PC-9 (cell line): ENCODE data around the gene TBX2. TPM values are rescaled to one million over a fixed set of nuclear protein-coding genes. Genes with fewer than 3 reads are reported as not detected.

ENCODE experiments used
- BruUV-seq: library from RNA; stranded (reverse); fragments of 400-500 nt; replicated peaks from 2 replicates; lab custom pipeline; 2021; lab: Mats Ljungman, UMichigan
- CTCF ChIA-PET: fragments of 300-600 bp; sonication (Branson Sonifier 250); formaldehyde crosslinking; loops from one replicate; lab custom pipeline; 2022; ENCODE audit warnings: antibody characterized with exemption; lab: Charles Lee
- POLR2A ChIA-PET: fragments of 300-600 bp; sonication (Branson Sonifier 250); formaldehyde crosslinking; loops from one replicate; lab custom pipeline; 2022; ENCODE audit warnings: antibody characterized with exemption; ENCODE audit not compliant: unreplicated experiment; lab: Charles Lee
- DNase-seq, 2 experiments: peaks; one replicate each; pipeline versions ENCODE4 v3.0.0 to v3.0.0-alpha.2; 2015 to 2022; ENCODE audit warnings: mixed read lengths in 1 of 2
- H2AFZ ChIP-seq: fragments of 200-600 bp; sonication (generic); 2 replicates; pipeline ENCODE4 v1.8.1; 2017; ENCODE audit warnings: antibody characterized with exemption
- H3F3A ChIP-seq: fragments of 200-600 bp; sonication (generic); 2 replicates; pipeline ENCODE4 v1.8.1; 2017; ENCODE audit warnings: antibody characterized with exemption, mild to moderate bottlenecking, low read depth; ENCODE audit not compliant: insufficient read depth
- H3K27ac ChIP-seq: fragments of 200-600 bp; sonication (generic); 2 replicates; pipeline ENCODE4 v1.6.1; 2016; ENCODE audit warnings: mixed run types
- H3K27me3 ChIP-seq: fragments of 200-600 bp; sonication (generic); 2 replicates; pipeline ENCODE4 v1.6.1; 2016; ENCODE audit warnings: low read depth, mixed run types; ENCODE audit not compliant: insufficient read depth
- H3K36me3 ChIP-seq: fragments of 200-600 bp; sonication (generic); 2 replicates; pipeline ENCODE4 v1.6.1; 2016; ENCODE audit warnings: low read depth, mixed run types
- H3K4me1 ChIP-seq: fragments of 200-600 bp; sonication (generic); replicated peaks from 2 replicates; pipeline ENCODE4 v1.6.1; 2016; ENCODE audit warnings: mixed run types; ENCODE audit not compliant: insufficient read depth
- H3K4me2 ChIP-seq: fragments of 200-600 bp; sonication (generic); 2 replicates; pipeline ENCODE4 v1.6.1; 2017; ENCODE audit warnings: mixed run types
- H3K4me3 ChIP-seq: fragments of 200-600 bp; sonication (generic); 2 replicates; pipeline ENCODE4 v1.6.1; 2016; ENCODE audit warnings: mixed run types
- H3K79me2 ChIP-seq: fragments of 200-600 bp; sonication (generic); 2 replicates; pipeline ENCODE4 v1.6.1; 2017; ENCODE audit warnings: low read depth, mixed run types
- H3K9me2 ChIP-seq: fragments of 200-600 bp; sonication (generic); 2 replicates; pipeline ENCODE4 v1.8.1; 2017; ENCODE audit warnings: mild to moderate bottlenecking; ENCODE audit not compliant: insufficient read depth
- H3K9me3 ChIP-seq: fragments of 200-600 bp; sonication (generic); 2 replicates; pipeline ENCODE4 v1.8.1; 2016; ENCODE audit warnings: low read depth; ENCODE audit not compliant: insufficient read depth
- H4K20me1 ChIP-seq: fragments of 200-600 bp; sonication (generic); 2 replicates; pipeline ENCODE4 v1.8.1; 2017; ENCODE audit not compliant: insufficient read depth
- CTCF ChIP-seq: fragments of 200-600 bp; sonication (generic); conservative IDR thresholded peaks from 2 replicates; pipeline ENCODE4 v1.6.1; 2017; ENCODE audit warnings: mixed run types, antibody characterized with exemption, mild to moderate bottlenecking, moderate library complexity
- EZH2 ChIP-seq: fragments of 200-600 bp; sonication (generic); IDR thresholded peaks from 2 replicates; pipeline ENCODE4 v1.8.0; 2017; ENCODE audit warnings: antibody characterized with exemption, low read depth
- intact Hi-C: fragments of 100-400 bp; cut with micrococcal nuclease; formaldehyde crosslinking; loops from one replicate; pipeline ENCODE4 v1.10.0; 2022; ENCODE audit not compliant: unreplicated experiment
- total RNA-seq: library from RNA; stranded (reverse); gene quantifications from 2 replicates; pipeline ENCODE4 v1.2.3, GENCODE V29; 2021

Gene TBX2
- total RNA-seq, 1 experiment from 2014 or later: 0.44 TPM

DNA sequence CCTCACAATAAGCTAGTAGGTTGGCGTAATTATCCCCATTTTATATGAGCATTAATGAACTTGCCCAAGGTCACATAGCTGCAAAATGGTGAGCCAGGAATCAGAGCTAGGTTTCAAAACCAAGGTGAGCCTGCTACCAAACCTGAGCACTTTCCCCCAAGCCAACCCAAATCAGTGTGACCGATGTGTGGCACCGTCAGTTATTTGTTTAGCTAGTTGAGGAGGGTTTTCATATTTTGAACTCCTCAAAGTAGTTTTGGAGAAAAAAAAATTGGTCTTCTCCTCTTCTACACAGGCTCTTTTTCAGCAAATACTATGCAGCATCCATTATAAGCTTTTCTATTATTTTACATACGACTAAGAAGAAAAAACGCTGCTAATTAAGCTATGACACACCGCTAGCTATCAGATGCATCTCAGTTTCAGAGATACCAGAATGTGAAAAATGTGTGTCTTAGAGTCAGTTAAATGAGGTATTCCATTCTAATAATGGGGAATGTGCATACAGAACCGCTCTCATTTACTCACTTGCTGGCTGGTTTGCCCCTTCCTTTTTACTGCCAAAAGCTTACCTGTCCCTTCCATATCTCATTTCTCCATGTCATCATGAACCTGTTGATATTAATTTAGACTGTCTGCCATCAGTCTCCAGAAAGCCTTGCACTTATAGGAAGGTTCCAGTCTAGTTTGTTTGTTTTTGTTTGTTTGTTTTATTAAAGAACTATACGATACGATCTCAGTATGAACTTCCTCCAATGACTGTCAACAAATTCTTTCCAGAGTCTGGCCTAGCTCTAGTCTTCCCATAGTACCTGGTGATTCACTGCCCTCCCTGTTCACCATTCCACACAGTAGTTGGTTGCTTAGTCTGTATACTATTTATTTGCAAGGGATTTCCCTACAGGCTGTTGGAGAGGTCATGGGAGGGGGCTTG, 50.3 kb downstream of the TBX2 start:
- H3K4me1 ChIP-seq: no peaks in the 10 kb centered on the region
- CTCF ChIA-PET: interaction anchor here (0.8 kb wide), 1 partner anchor 135 kb away, joined by 3 read pairs; no protein-coding TSS in a partner anchor
- no peaks in the 10 kb centered on the region for H4K20me1 ChIP-seq
- H3K9me2 ChIP-seq: no peaks in the 10 kb centered on the region
- intact Hi-C loops: no loop called here
- TF ChIP-seq EZH2 (no peak), CTCF (no peak)
- H3K36me3 ChIP-seq: no peaks in the 10 kb centered on the region
- no TSS peak for BruUV-seq
- no peaks in the 10 kb centered on the region for H3K9me3 ChIP-seq
- no peaks in the 10 kb centered on the region for H3K27me3 ChIP-seq
- no peak for DNase-seq
- no peak overlapping the region for H3K4me2 ChIP-seq
- no peak overlapping the region for H3K4me3 ChIP-seq
- POLR2A ChIA-PET: no interaction called here
- H2AFZ ChIP-seq: no peak overlapping the region
- no peak overlapping the region for H3K27ac ChIP-seq
- H3F3A ChIP-seq: no peaks in the 10 kb centered on the region
- no peaks in the 10 kb centered on the region for H3K79me2 ChIP-seq

- H3K4me1 ChIP-seq: no peaks in the 10 kb centered on the region
- H3K9me3 ChIP-seq: no peaks in the 10 kb centered on the region
- no peaks in the 10 kb centered on the region for H4K20me1 ChIP-seq
- H3K4me3 ChIP-seq: no peak overlapping the region
- no peak overlapping the region for H3K27ac ChIP-seq
- intact Hi-C loops: no loop called here
- TF ChIP-seq EZH2: no peak
- TF ChIP-seq CTCF: no peak
- no peaks in the 10 kb centered on the region for H3K27me3 ChIP-seq
- H2AFZ ChIP-seq: no peak overlapping the region
- POLR2A ChIA-PET: no interaction called here
- no peaks in the 10 kb centered on the region for H3K9me2 ChIP-seq
- BruUV-seq: no TSS peak
- no peaks in the 10 kb centered on the region for H3K36me3 ChIP-seq
- no peaks in the 10 kb centered on the region for H3F3A ChIP-seq
- no peaks in the 10 kb centered on the region for H3K79me2 ChIP-seq
- CTCF ChIA-PET: interaction anchor here (0.8 kb wide), 1 partner anchor 134 kb away, joined by 3 read pairs; no protein-coding TSS in a partner anchor
- no peak for DNase-seq
- H3K4me2 ChIP-seq: no peak overlapping the region
Observed at GRCh38 chr17:61450641-61451537, 51.2 kb downstream of the TBX2 start.

- no peak overlapping the region for H3K27ac ChIP-seq
- H3K9me2 ChIP-seq: no peaks in the 10 kb centered on the region
- H3K9me3 ChIP-seq: no peaks in the 10 kb centered on the region
- no TSS peak for BruUV-seq
- no peaks in the 10 kb centered on the region for H3K4me1 ChIP-seq
- CTCF ChIA-PET: no interaction called here
- no peak overlapping the region for H2AFZ ChIP-seq
- H3K4me2 ChIP-seq: no peak overlapping the region
- H4K20me1 ChIP-seq: no peaks in the 10 kb centered on the region
- TF ChIP-seq EZH2 (no peak), CTCF (no peak)
- intact Hi-C loops: no loop called here
- POLR2A ChIA-PET: no interaction called here
- H3K36me3 ChIP-seq: no peaks in the 10 kb centered on the region
- H3K79me2 ChIP-seq: no peaks in the 10 kb centered on the region
- no peak overlapping the region for H3K4me3 ChIP-seq
- H3K27me3 ChIP-seq: no peaks in the 10 kb centered on the region
- no peak for DNase-seq
- H3F3A ChIP-seq: no peaks in the 10 kb centered on the region
Observed at GRCh38 chr17:61451538-61452300, 52.1 kb downstream of the TBX2 start.
